Naive thymus-derived CD8-positive, alpha-beta T cell (primary cell): Measurements from ENCODE around the gene SLC25A13. TPM values are rescaled to one million over a fixed set of nuclear protein-coding genes. Genes with fewer than 3 reads are reported as not detected.
"Not testable (repeated sequence)": the region's sequence is repeated elsewhere in the genome, so short reads cannot be mapped to it uniquely, and the experiment has no call there.

Experiments
- ATAC-seq, 2 donors: fragments of 150-1000 bp; cut with Tn5 transposase in 1 of 2; sonication (Bioruptor Pico), chemical (Tn5 transposase) in 1 of 2; 1 replicate in 1 of 2; 2 replicates in 1 of 2; pipeline ENCODE4 v1.10.0; 2021; ENCODE audit warnings: mild to moderate bottlenecking in 2 of 2, moderate library complexity in 2 of 2
- POLR2A ChIA-PET: fragments of 350-600 bp; sonication (Branson Sonifier 250); formaldehyde crosslinking; loops from one replicate; lab custom pipeline; 2021; ENCODE audit warnings: antibody characterized with exemption; lab: Charles Lee
- DNase-seq, 10 donors: peaks; one replicate each; pipeline versions ENCODE4 v3.0.0 to v3.0.0-alpha.2; 2020 to 2022
- H3K27ac Mint-ChIP-seq, 10 donors: one replicate each; pipeline ENCODE4 v1.8.0; 2020 to 2022; ENCODE audit warnings: mild to moderate bottlenecking in 10 of 10, mixed read lengths in 10 of 10, moderate library complexity in 4 of 10, inconsistent platforms in 1 of 10
- H3K27me3 Mint-ChIP-seq, 5 donors: one replicate each; pipeline ENCODE4 v1.8.0; 2021 to 2022; ENCODE audit warnings: mixed read lengths in 5 of 5
- H3K36me3 Mint-ChIP-seq, 3 donors: one replicate each; pipeline ENCODE4 v1.8.0; 2020 to 2022; ENCODE audit warnings: mixed read lengths in 3 of 3, mild to moderate bottlenecking in 2 of 3, inconsistent platforms in 1 of 3
- H3K4me1 Mint-ChIP-seq, 4 donors: one replicate each; pipeline ENCODE4 v1.8.0; 2021 to 2022; ENCODE audit warnings: mixed read lengths in 4 of 4
- H3K4me3 Mint-ChIP-seq, 10 donors: one replicate each; pipeline ENCODE4 v1.8.0; 2020 to 2022; ENCODE audit warnings: mild to moderate bottlenecking in 10 of 10, mixed read lengths in 10 of 10, moderate library complexity in 6 of 10, inconsistent platforms in 1 of 10
- H3K9me3 Mint-ChIP-seq, 9 donors: one replicate each; pipeline ENCODE4 v1.8.0; 2020 to 2022; ENCODE audit warnings: mixed read lengths in 9 of 9, mild to moderate bottlenecking in 3 of 9, inconsistent platforms in 1 of 9, moderate library complexity in 1 of 9
- polyA plus RNA-seq, 3 donors: library from polyadenylated mRNA; unstranded; fragments of 300-500 nt; fragmentation: Illumina TruSeq; gene quantifications; one replicate each; pipeline ENCODE4 v1.2.3, GENCODE V29; 2021
- total RNA-seq, 8 experiments: library from RNA in 2 of 8; stranded (reverse) in 2 of 8; gene quantifications; one replicate each; pipeline ENCODE4 v1.2.3 and lab custom pipeline; 2021 to 2026

The SLC25A13 gene
- total and polyA plus RNA-seq, 5 experiments from 2014 or later = 3.1 to 12.1 (median 5.8) TPM

DNA sequence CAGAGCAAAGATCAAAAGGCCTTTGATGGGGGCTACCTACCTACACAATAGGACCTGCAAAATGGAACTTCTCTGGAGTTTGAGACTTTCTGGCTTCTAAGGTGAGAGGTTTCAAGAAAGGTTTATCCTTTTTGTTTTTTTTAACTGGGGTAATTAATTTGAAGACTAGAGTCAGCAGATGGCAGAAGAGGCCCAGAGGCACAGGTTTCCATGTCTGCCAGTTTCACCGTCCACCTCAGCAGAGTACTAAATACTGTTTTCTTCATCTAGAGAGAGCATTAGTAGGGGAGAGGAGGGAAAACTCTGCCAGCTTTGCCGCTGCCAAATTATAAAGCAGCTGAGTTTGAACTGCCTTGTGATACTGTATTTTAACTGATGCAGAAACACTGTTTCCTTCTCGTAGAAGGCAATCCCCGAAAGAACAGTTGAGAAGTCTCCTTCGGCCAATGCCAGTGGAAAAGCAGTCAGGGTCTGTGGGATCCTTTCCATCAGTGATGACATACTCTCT is 138.7 kb downstream of the SLC25A13 start:
- Mint-ChIP-seq H3K27me3 (no peaks in the 10 kb centered on the region), H3K4me3 (no peak overlapping the region), H3K27ac (no peak overlapping the region), H3K9me3 (no peaks in the 10 kb centered on the region), H3K4me1 (peaks cover 0 to 2% (median 0%) of the 10 kb centered on the region in 4 donors), H3K36me3 (peaks cover 0 to 39% (median 20%) of the 10 kb centered on the region in 3 donors)
- POLR2A ChIA-PET = no interaction called here
- DNase-seq = no peak
- ATAC-seq = no peak

DNA sequence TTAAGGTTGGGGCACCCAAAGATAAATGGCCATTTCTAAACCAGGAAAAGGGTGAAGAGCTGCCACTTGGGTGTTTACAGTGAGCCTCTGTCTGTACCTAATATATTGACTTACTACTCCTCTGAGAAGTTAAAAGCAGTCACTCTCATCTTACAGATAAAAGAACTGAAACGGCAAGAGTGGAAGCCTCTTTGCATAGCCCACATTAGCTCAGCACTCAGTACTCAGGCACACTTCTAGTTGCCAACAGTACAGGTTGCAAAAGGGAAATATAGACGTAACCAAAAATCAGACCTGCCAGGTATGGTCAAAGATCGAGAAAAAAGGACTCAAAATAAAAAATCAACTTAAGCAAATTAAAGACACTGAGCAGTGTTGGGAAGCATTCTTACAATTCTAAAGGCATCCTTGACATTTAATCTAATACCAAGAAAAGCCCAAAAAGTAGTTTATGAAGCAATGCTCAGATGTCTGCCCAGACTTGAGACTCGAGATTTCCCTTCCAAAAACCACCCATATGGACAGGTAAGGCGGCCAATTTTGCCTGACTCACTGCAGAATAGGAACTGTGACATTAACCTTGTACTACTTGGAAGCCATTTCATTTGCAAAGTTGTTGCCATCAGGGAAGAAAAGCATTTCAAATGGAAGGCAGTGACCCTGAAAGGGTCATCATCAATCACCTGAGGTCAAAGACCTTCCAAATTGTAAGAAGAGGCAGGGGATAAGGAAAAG is 139.3 kb downstream of the SLC25A13 start:
- no peak overlapping the region for H3K4me3 Mint-ChIP-seq
- POLR2A ChIA-PET = no interaction called here
- no peak overlapping the region for H3K27ac Mint-ChIP-seq
- no peaks in the 10 kb centered on the region for H3K27me3 Mint-ChIP-seq
- DNase-seq (no peak), ATAC-seq (no peak)
- no peaks in the 10 kb centered on the region for H3K4me1 Mint-ChIP-seq
- no peaks in the 10 kb centered on the region for H3K9me3 Mint-ChIP-seq
- peaks cover 0 to 40% (median 20%) of the 10 kb centered on the region in 3 donors for H3K36me3 Mint-ChIP-seq

DNA sequence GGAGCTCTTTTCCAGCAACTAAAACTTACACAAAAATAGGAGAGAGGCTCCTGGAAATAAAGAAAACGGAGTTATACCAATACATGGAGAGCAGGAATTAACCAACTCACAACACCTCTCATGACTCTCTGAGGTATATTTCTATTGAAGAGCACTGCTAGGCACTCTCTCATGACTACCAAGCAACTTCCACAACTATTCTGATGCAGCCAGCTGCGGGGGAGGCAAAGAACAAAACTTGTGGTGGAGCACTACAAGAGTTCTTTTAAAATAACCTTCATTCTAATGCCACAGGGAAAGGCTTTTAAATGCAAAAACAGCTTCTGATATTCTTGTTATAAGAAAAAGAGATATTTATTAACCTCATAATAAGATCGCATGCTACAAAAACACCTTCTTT is 140.7 kb downstream of the SLC25A13 start:
- H3K36me3 Mint-ChIP-seq = peaks cover 0 to 41% (median 20%) of the 10 kb centered on the region in 3 donors
- no peak overlapping the region for H3K4me3 Mint-ChIP-seq
- POLR2A ChIA-PET = no interaction called here
- no peak overlapping the region for H3K27ac Mint-ChIP-seq
- no peaks in the 10 kb centered on the region for H3K9me3 Mint-ChIP-seq
- ATAC-seq (no peak), DNase-seq (no peak)
- H3K4me1 Mint-ChIP-seq = no peaks in the 10 kb centered on the region
- no peaks in the 10 kb centered on the region for H3K27me3 Mint-ChIP-seq

DNA sequence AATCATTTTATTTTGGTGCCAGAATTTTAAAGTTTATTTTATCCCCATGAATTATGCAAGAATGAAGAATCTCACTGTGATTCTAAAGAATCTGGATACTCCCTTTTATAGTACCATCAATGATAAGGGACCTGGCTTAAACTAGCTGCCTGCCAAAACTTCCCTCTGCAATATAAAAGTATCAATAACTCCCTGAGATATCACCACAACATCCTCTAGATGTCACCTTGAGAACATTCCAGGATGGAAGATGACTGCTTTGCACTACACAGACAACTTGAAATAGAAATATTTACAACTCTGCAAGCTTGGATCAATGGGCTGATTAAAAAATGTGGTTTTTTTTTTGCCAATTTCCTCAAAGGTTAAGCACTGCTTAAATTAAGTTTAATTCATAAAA is 142.1 kb downstream of the SLC25A13 start:
- H3K27me3 Mint-ChIP-seq = no peaks in the 10 kb centered on the region
- H3K4me1 Mint-ChIP-seq = no peaks in the 10 kb centered on the region
- H3K4me3 Mint-ChIP-seq = no peak overlapping the region
- H3K9me3 Mint-ChIP-seq = no peaks in the 10 kb centered on the region
- POLR2A ChIA-PET = no interaction called here
- H3K36me3 Mint-ChIP-seq = peaks cover 0 to 40% (median 18%) of the 10 kb centered on the region in 3 donors
- DNase-seq (no peak), ATAC-seq (no peak)
- H3K27ac Mint-ChIP-seq = no peak overlapping the region

DNA sequence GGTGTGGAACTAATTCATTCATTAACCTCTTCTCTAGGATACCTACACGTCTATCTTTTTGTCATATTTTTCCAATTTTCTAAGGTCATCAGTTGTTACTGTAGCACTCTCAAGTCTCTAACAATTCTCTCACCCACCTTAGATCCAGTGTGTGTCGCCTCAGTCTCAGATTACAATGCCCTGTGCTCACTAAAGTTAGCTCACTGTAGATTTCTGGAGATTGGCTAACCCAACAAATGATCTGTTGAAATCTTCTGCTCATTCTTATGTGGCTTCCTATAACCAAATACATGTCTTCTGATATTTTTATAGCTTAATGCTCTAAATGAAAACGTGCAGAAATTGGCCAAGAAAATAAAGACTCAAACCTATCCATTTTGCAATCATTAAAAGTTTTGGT is 142.6 kb downstream of the SLC25A13 start:
- H3K27ac Mint-ChIP-seq = no peak overlapping the region
- H3K27me3 Mint-ChIP-seq = no peaks in the 10 kb centered on the region
- POLR2A ChIA-PET = no interaction called here
- ATAC-seq (no peak), DNase-seq (no peak)
- H3K4me1 Mint-ChIP-seq = no peaks in the 10 kb centered on the region
- no peak overlapping the region for H3K4me3 Mint-ChIP-seq
- H3K9me3 Mint-ChIP-seq = no peaks in the 10 kb centered on the region
- H3K36me3 Mint-ChIP-seq = peaks cover 0 to 37% (median 18%) of the 10 kb centered on the region in 3 donors

DNA sequence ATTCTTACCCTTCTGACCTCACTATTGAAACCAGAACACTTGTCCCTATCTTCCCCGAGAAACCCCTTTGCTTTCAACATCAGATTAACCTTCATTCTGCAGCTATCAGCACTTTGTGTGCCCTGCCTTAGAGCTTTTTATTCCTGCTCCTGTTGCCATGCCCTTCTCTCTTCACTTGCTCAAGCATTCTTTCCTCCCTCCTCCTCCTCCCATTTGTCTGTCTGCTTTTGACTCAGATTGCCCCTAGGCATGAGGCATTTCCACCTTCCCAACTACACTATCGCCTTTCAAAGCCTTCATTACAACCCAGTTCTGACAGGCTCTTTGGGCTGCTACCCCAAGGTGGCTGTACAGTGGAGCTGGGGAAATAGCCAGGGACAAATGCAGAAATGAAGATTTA is 143.3 kb downstream of the SLC25A13 start:
- Mint-ChIP-seq H3K9me3 (no peaks in the 10 kb centered on the region), H3K4me3 (no peak overlapping the region), H3K27ac (no peak overlapping the region), H3K27me3 (no peaks in the 10 kb centered on the region), H3K4me1 (no peaks in the 10 kb centered on the region), H3K36me3 (peaks cover 0 to 31% (median 13%) of the 10 kb centered on the region in 3 donors)
- POLR2A ChIA-PET = no interaction called here
- no peak for ATAC-seq
- DNase-seq = no peak

DNA sequence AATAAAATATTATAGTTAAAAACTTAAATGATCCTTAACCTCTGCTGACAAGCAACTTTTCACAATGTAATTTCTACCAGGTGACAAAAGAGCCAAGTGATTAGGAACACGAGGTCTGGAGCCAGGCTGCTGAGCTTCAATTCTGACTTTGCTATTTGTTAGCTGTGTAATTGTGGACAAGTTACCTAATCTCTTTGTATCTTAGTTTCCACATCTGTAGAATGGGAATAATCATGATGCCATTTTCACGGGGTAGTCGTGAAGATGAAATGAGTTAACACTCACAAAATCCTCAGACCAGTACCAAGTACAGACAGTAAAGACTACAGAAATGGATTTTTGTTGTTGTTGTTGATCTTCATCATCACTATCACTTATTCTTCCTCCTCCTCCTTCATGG is 144.5 kb downstream of the SLC25A13 start:
- no peaks in the 10 kb centered on the region for H3K4me1 Mint-ChIP-seq
- H3K27me3 Mint-ChIP-seq = no peaks in the 10 kb centered on the region
- H3K9me3 Mint-ChIP-seq = no peaks in the 10 kb centered on the region
- POLR2A ChIA-PET = no interaction called here
- DNase-seq (no peak), ATAC-seq (no peak)
- H3K27ac Mint-ChIP-seq = peak overlapping the region in 1 of 10 donors; percentile 23
- H3K4me3 Mint-ChIP-seq = no peak overlapping the region
- H3K36me3 Mint-ChIP-seq = peaks cover 0 to 27% (median 10%) of the 10 kb centered on the region in 3 donors

DNA sequence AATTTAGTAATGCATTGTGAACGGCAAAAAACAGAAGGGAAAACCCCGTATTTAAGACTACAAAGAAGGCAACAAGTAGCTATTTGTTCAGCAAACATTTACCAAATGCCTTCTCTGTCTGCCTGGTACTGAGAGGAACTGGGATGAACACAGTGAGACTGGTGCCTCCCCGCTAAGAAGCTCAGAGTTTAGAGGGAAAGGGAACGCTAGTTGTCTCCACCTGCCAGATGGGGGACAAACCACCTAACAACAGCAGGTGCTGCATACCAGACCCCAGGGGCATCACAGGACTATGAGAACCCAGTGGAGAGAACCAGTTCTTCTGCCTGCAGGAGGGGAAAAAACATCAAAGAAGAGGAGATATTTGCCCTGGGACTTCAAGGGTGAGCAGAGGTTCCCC is 147.1 kb downstream of the SLC25A13 start:
- POLR2A ChIA-PET = no interaction called here
- ATAC-seq = no peak
- Mint-ChIP-seq H3K4me1 (no peaks in the 10 kb centered on the region), H3K27me3 (no peaks in the 10 kb centered on the region), H3K9me3 (no peaks in the 10 kb centered on the region), H3K27ac (peak overlapping the region in 1 of 10 donors; percentile 47), H3K36me3 (peaks cover 0 to 28% (median 9%) of the 10 kb centered on the region in 3 donors), H3K4me3 (no peak overlapping the region)
- DNase-seq = no peak

DNA sequence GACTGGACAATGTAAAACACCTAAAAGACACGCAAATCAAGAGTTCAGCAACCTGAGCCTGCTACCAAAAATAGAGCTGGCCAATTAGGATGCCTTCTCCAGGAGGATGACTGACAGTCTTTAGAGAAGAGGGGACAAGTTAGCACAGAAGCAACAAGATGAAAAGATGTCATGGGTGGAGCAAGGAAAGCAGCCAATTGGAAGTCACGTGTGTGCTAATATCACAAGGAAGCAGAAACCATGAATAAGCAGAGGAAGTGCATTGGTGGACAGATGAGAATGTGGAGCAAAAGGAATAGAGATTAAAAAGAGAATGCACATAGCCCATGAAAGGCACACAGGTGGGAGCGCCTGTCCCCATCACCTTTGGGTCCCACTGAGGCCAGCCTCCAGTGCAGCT is 148.1 kb downstream of the SLC25A13 start:
- no peak for ATAC-seq
- no peaks in the 10 kb centered on the region for H3K4me1 Mint-ChIP-seq
- peaks cover 0 to 31% (median 17%) of the 10 kb centered on the region in 3 donors for H3K36me3 Mint-ChIP-seq
- no peak overlapping the region for H3K4me3 Mint-ChIP-seq
- no peaks in the 10 kb centered on the region for H3K9me3 Mint-ChIP-seq
- no peaks in the 10 kb centered on the region for H3K27me3 Mint-ChIP-seq
- H3K27ac Mint-ChIP-seq = no peak overlapping the region
- no peak for DNase-seq
- POLR2A ChIA-PET = no interaction called here

DNA sequence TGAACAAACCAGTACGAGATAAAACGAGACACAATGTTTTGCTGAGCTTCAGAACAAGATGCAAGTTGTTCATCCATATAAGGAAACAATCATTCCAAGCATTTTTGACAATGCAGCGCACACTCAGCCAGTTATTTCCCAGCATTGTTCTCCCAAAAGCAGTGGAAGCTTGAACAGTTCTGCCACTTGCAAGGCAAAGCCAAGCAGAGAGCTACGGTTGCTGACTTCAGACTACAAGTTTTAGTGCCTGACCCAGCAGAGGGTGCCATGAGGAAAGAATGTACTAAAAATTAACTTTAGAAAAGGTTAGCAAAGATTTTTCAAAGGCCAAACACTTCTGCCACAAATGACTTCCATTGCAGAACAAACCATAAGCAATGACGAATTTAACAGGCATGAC is 152.5 kb downstream of the SLC25A13 start:
- H3K9me3 Mint-ChIP-seq = no peaks in the 10 kb centered on the region
- no peak overlapping the region for H3K4me3 Mint-ChIP-seq
- ATAC-seq (no peak), DNase-seq (no peak)
- H3K36me3 Mint-ChIP-seq = peaks cover 0 to 42% (median 25%) of the 10 kb centered on the region in 3 donors
- no peaks in the 10 kb centered on the region for H3K27me3 Mint-ChIP-seq
- POLR2A ChIA-PET = no interaction called here
- H3K27ac Mint-ChIP-seq = no peak overlapping the region
- no peaks in the 10 kb centered on the region for H3K4me1 Mint-ChIP-seq

DNA sequence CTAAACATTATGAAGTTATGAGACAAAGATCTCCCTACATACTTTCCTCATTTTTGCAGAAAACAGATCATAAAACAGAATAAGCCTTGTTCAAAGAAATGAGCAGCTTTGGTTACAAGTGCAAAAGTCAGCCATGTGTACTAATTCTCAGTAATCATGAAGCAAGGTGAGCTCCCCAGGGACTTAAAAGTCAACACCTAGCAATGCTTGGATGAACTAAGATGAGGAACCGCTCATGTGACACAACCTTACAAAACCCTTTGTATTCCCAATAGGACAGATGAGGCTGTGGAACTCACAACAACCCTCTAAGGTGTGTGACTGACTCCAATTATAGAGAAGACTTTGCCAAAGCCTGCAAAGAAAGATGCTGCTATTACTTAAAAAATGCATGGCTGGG is 154.5 kb downstream of the SLC25A13 start:
- POLR2A ChIA-PET = no interaction called here
- no peak overlapping the region for H3K4me3 Mint-ChIP-seq
- no peak for ATAC-seq
- no peaks in the 10 kb centered on the region for H3K4me1 Mint-ChIP-seq
- DNase-seq = no peak
- H3K9me3 Mint-ChIP-seq = peaks cover 0 to 1% (median 0%) of the 10 kb centered on the region in 9 donors
- no peak overlapping the region for H3K27ac Mint-ChIP-seq
- H3K27me3 Mint-ChIP-seq = no peaks in the 10 kb centered on the region
- peaks cover 9 to 52% (median 34%) of the 10 kb centered on the region in 3 donors for H3K36me3 Mint-ChIP-seq

DNA sequence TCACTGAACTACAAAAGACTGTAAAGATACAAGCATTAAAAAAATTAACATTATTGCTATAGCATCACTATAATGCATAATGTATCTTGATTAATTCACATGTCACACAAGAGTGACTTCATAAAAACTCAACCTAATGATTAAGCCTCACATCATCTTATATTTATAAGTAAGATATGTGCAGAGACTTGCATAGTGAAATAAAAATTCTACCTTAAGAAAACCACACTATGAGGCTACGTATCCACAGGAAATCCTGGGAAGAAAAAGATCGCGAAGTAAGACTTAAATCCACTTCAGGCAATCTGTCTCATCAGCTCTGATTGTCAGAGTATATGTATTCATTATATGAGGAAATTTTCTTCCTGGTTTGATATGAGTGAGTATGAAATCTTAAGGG is 160.0 kb downstream of the SLC25A13 start:
- H3K9me3 Mint-ChIP-seq = peaks cover 0 to 5% (median 0%) of the 10 kb centered on the region in 9 donors
- peaks cover 9 to 51% (median 50%) of the 10 kb centered on the region in 3 donors for H3K36me3 Mint-ChIP-seq
- POLR2A ChIA-PET = no interaction called here
- DNase-seq (no peak), ATAC-seq (no peak)
- H3K27ac Mint-ChIP-seq = no peak overlapping the region
- H3K4me1 Mint-ChIP-seq = no peaks in the 10 kb centered on the region
- no peak overlapping the region for H3K4me3 Mint-ChIP-seq
- no peaks in the 10 kb centered on the region for H3K27me3 Mint-ChIP-seq

DNA sequence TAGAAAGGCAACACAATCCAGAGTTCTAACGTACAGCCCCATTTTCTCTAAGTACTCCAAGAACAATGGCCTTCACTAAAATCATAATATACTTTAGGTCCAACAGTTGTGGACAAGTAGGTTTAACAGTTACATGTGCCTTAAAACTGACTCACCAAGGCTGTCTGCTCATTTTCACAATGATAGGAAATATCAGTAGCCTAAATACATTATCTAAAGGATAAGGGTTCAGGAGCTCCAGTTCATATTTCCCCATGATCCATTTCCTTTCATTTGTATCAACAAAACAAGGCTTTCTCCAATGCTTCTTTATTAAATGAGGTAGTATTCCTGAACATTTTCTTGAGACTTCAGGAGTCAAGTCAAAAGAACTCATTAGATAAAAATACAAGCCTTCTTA is 164.0 kb downstream of the SLC25A13 start:
- Mint-ChIP-seq H3K4me3 (no peak overlapping the region), H3K4me1 (no peaks in the 10 kb centered on the region), H3K36me3 (peaks cover 0 to 40% (median 39%) of the 10 kb centered on the region in 3 donors), H3K27me3 (no peaks in the 10 kb centered on the region), H3K27ac (no peak overlapping the region), H3K9me3 (peaks cover 0 to 5% (median 0%) of the 10 kb centered on the region in 9 donors)
- POLR2A ChIA-PET = no interaction called here
- DNase-seq (no peak), ATAC-seq (no peak)

DNA sequence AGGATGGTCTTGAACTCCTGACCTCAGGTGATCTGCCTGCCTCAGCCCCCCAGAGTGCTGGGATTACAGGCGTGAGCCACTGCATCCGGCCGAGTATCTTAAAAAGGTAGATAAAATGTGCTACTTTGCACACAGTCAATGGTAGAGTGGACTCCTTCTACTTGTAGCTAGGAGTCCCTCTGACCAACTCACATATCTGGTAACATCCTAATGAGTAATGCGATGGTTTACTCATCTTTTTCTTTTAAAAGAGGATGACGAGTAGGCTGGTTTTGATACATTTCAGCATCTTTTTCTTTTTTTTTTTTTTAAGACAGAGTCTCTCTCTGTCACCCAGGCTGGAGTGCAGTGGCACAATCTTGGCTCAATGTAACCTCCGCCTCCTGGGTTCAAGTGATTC is 167.4 kb downstream of the SLC25A13 start:
- H3K36me3 Mint-ChIP-seq = peaks cover 0 to 31% (median 17%) of the 10 kb centered on the region in 3 donors
- POLR2A ChIA-PET, H3K4me3 Mint-ChIP-seq: not testable (repeated sequence)

More for the DNA sequence above, 167.4 kb downstream of the SLC25A13 start:
- ATAC-seq, H3K27ac Mint-ChIP-seq, H3K4me1 Mint-ChIP-seq, H3K27me3 Mint-ChIP-seq, H3K9me3 Mint-ChIP-seq, DNase-seq: not testable (repeated sequence)
